Fibroblast of lung (primary cell): Measurements from ENCODE around the gene SDK2. TPM values are rescaled to one million over a fixed set of nuclear protein-coding genes. Genes with fewer than 3 reads are reported as not detected.

ENCODE experiments used
- DNase-seq, 2 donors: peaks; one replicate each; pipeline versions ENCODE4 v3.0.0 to v3.0.0-alpha.2; 2010; ENCODE audit warnings: low read depth in 2 of 2
- H2AFZ ChIP-seq: 2 replicates; pipeline ENCODE4 v1.5.1; 2012; ENCODE audit warnings: low read length, control low read depth, inconsistent platforms
- H3K27ac ChIP-seq: 2 replicates; pipeline ENCODE4 v1.5.1; 2011; ENCODE audit warnings: low read length, control low read depth; ENCODE audit not compliant: insufficient read depth
- H3K27me3 ChIP-seq: 2 replicates; pipeline ENCODE4 v1.5.1; 2011; ENCODE audit warnings: mild to moderate bottlenecking, low read length; ENCODE audit not compliant: control insufficient read depth, insufficient read depth
- H3K36me3 ChIP-seq: 2 replicates; pipeline ENCODE4 v1.5.1; 2011; ENCODE audit warnings: low read length; ENCODE audit not compliant: control insufficient read depth, insufficient read depth
- H3K4me1 ChIP-seq: 2 replicates; pipeline ENCODE4 v1.5.1; 2011; ENCODE audit warnings: low read length; ENCODE audit not compliant: control insufficient read depth, insufficient read depth; ENCODE audit errors: extremely low read depth
- H3K4me2 ChIP-seq: 2 replicates; pipeline ENCODE4 v1.5.1; 2011; ENCODE audit warnings: low read length, control low read depth; ENCODE audit not compliant: insufficient read depth; ENCODE audit errors: extremely low read depth
- H3K4me3 ChIP-seq, 4 experiments: fragments of 200-600 bp in 1 of 4; sonication (generic) in 1 of 4; replicated peaks in 1 of 4; 2 replicates each; pipeline ENCODE4 v1.5.1; 2011 to 2016; ENCODE audit warnings: low read length in 4 of 4, low read depth in 3 of 4, mild to moderate bottlenecking in 3 of 4, control low read depth in 2 of 4, inconsistent platforms in 1 of 4, mixed read lengths in 1 of 4; ENCODE audit not compliant: insufficient read depth in 1 of 4; ENCODE audit errors: control extremely low read depth in 1 of 4
- H3K79me2 ChIP-seq: 2 replicates; pipeline ENCODE4 v1.5.1; 2012; ENCODE audit warnings: mild to moderate bottlenecking, low read length, inconsistent platforms; ENCODE audit not compliant: control insufficient read depth, insufficient read depth
- H3K9ac ChIP-seq: 2 replicates; pipeline ENCODE4 v1.5.1; 2011; ENCODE audit warnings: mild to moderate bottlenecking, low read length, control low read depth; ENCODE audit not compliant: insufficient read depth
- H3K9me3 ChIP-seq: 2 replicates; pipeline ENCODE4 v1.5.1; 2012; ENCODE audit warnings: low read depth, low read length; ENCODE audit not compliant: control insufficient read depth, insufficient read depth
- H4K20me1 ChIP-seq: 2 replicates; pipeline ENCODE4 v1.5.1; 2011; ENCODE audit warnings: low read length; ENCODE audit not compliant: control insufficient read depth, insufficient read depth; ENCODE audit errors: extremely low read depth
- EZH2 ChIP-seq: IDR thresholded peaks from 2 replicates; pipeline ENCODE4 v1.5.1; 2012; ENCODE audit warnings: low read length, control low read depth, mild to moderate bottlenecking; ENCODE audit errors: missing control alignments
- polyA plus RNA-seq, 2 donors: library from polyadenylated mRNA; depleted of rRNA in 1 of 2; stranded (reverse) in 1 of 2; unstranded in 1 of 2; fragments of >200 nt; gene quantifications; 2 replicates each; pipeline ENCODE4 v1.2.1, GENCODE V29; 2011 to 2012; ENCODE audit warnings: missing spikeins in 1 of 2
- total RNA-seq: library from RNA; depleted of rRNA; stranded (reverse); fragments of >200 nt; gene quantifications from 2 replicates; pipeline ENCODE4 v1.2.1, GENCODE V29; 2014
- TF ChIP-seq, protein P1 (sequence below), 2 donors: IDR thresholded peaks in 1 of 2; conservative IDR thresholded peaks in 1 of 2; 1 replicate in 1 of 2; 2 replicates in 1 of 2; pipeline ENCODE4 v1.5.1; 2011 to 2012; ENCODE audit warnings: low read length in 2 of 2, control low read depth in 1 of 2, inconsistent platforms in 1 of 2, low read depth in 1 of 2, mild to moderate bottlenecking in 1 of 2

Gene SDK2
- total and polyA plus RNA-seq, 2 donors (not counting 1 experiment from before 2014, with no cell fraction given): under 0.01 to 0.01 TPM

DNA sequence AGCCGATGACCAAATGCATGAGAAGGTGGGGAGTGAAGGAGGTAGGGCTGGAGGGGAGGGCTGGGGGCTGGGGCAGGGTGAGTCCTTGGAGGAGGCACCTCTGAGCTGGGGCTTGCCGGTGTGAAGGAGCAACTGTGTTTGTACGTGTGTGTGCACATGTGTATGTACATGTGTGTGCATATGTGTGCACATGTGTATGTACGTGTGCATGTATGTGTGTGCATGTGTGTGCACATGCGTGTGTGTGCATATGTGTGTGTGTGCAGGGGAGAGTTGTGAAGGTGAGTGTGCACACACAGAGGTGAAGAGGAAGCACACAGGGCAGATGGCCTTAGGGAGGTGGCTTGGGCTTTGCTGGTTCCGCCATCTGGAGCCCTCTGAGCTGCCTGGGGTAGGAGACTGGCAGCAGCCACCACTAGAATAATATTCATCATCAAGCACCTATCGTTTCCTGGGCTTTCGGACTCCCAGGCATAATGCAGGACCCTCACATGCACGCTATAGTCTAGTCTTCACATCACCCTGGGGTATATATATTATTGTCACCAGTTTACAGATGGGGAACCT is 211.5 kb downstream of the SDK2 start:
- no peak for TF ChIP-seq EZH2
- TF ChIP-seq, protein P1, sequence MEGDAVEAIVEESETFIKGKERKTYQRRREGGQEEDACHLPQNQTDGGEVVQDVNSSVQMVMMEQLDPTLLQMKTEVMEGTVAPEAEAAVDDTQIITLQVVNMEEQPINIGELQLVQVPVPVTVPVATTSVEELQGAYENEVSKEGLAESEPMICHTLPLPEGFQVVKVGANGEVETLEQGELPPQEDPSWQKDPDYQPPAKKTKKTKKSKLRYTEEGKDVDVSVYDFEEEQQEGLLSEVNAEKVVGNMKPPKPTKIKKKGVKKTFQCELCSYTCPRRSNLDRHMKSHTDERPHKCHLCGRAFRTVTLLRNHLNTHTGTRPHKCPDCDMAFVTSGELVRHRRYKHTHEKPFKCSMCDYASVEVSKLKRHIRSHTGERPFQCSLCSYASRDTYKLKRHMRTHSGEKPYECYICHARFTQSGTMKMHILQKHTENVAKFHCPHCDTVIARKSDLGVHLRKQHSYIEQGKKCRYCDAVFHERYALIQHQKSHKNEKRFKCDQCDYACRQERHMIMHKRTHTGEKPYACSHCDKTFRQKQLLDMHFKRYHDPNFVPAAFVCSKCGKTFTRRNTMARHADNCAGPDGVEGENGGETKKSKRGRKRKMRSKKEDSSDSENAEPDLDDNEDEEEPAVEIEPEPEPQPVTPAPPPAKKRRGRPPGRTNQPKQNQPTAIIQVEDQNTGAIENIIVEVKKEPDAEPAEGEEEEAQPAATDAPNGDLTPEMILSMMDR (conservative IDR thresholded peaks at IDR 0.05 in 1 of 2, IDR thresholded peaks at IDR 0.05 in 1 of 2; ENCODE audit: low read depth in 1 of 2, low read length in 2 of 2): no peak
- Histone ChIP-seq H3K36me3 (no peaks in the 10 kb centered on the region), H4K20me1 (no peaks in the 10 kb centered on the region), H3K4me1 (no peaks in the 10 kb centered on the region), H3K9me3 (no peaks in the 10 kb centered on the region), H3K79me2 (no peaks in the 10 kb centered on the region), H3K27ac (no peak overlapping the region), H2AFZ (no peak overlapping the region), H3K4me2 (no peak overlapping the region), H3K27me3 (no peaks in the 10 kb centered on the region), H3K4me3 (no peak overlapping the region), H3K9ac (no peak overlapping the region)
- no peak for DNase-seq

DNA sequence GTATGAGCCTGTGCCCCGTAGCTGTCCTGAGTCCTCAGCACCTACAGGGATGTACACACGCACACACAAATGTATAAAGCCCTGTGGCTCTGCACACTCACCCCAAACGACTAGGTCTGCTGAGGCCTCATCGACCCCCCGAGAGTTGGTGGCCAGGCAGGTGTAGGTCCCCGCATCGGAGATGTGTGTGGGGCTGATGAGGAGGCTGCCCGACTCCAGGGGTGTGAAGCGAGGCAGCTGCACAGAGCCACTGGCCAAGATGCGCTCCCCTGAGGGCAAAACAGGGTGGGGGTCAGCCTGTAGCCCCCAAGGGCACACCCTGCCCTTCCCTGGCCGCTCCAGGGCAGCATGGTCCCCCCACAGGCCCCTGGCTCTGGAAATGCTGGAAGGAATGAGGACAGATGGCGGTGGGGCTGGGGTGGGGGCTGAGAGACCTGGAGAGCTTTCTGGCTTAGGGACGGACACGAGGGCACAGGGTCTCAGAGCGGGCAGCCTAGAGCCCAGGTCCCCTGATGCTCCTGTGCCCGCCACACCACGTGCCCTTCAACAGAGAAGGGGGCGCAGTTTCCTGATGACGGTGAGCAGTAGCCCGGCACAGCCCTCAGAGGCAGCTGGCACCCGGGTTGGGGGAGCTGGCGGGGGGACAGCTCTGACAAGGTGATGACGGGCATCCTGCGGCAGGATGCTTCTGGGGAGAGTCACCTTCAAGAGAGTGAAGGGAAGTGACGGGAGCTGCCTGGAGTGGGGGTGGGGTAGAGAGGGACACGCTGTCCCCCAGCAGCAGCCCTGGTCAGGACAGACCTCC is 212.6 kb downstream of the SDK2 start:
- TF ChIP-seq, protein P1 (conservative IDR thresholded peaks at IDR 0.05 in 1 of 2, IDR thresholded peaks at IDR 0.05 in 1 of 2; ENCODE audit: low read depth in 1 of 2, low read length in 2 of 2): no peak
- TF ChIP-seq EZH2: no peak
- Histone ChIP-seq H3K27me3 (no peaks in the 10 kb centered on the region), H3K4me1 (no peaks in the 10 kb centered on the region), H3K9me3 (no peaks in the 10 kb centered on the region), H3K4me3 (no peak overlapping the region), H3K4me2 (no peak overlapping the region), H3K36me3 (no peaks in the 10 kb centered on the region), H3K9ac (no peak overlapping the region), H3K27ac (no peak overlapping the region), H4K20me1 (no peaks in the 10 kb centered on the region), H2AFZ (no peak overlapping the region), H3K79me2 (no peaks in the 10 kb centered on the region)
- DNase-seq: no peak

DNA sequence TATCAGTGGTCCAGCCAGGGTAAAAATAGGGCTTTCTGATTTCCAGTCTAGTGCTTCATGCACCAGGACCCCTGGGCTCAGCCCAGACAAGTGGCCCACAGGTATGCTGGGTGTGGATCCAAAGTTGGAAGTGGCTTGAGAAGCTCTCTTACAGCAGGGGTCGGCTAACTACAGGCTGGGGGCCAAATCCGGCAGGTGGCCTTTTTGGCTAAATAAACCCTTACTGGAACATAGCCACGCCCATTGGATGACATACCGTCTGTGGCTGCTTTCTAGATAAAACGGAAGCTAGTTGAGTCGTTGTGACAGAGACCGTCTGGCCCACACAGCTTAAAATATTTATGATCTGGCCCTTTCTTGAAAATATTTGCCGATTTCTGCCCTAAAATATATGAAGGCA is 213.4 kb downstream of the SDK2 start:
- TF ChIP-seq, protein P1 (conservative IDR thresholded peaks at IDR 0.05 in 1 of 2, IDR thresholded peaks at IDR 0.05 in 1 of 2; ENCODE audit: low read depth in 1 of 2, low read length in 2 of 2): no peak
- no peak for TF ChIP-seq EZH2
- Histone ChIP-seq H4K20me1 (no peaks in the 10 kb centered on the region), H3K27me3 (no peaks in the 10 kb centered on the region), H2AFZ (no peak overlapping the region), H3K4me1 (no peaks in the 10 kb centered on the region), H3K9ac (no peak overlapping the region), H3K4me2 (no peak overlapping the region), H3K27ac (no peak overlapping the region), H3K9me3 (no peaks in the 10 kb centered on the region), H3K4me3 (no peak overlapping the region), H3K36me3 (no peaks in the 10 kb centered on the region), H3K79me2 (no peaks in the 10 kb centered on the region)
- DNase-seq: peak; percentile 13 to 14
